Chondrocyte (in vitro differentiated cells): ENCODE results near the gene BEST4. TPM values are rescaled to one million over a fixed set of nuclear protein-coding genes. Genes with fewer than 3 reads are reported as not detected.
"Not testable (repeated sequence)": the region's sequence is repeated elsewhere in the genome, so short reads cannot be mapped to it uniquely, and the experiment has no call there.

Experiments used
- DNase-seq: peaks from one replicate; pipeline ENCODE4 v3.0.0; 2021; ENCODE audit warnings: mixed read lengths, low spot score
- H3K27ac Mint-ChIP-seq: one replicate; pipeline ENCODE4 v1.8.0; 2021; ENCODE audit warnings: mild to moderate bottlenecking, moderate library complexity, mixed read lengths; ENCODE audit not compliant: unreplicated experiment
- H3K27me3 Mint-ChIP-seq: 2 replicates; pipeline ENCODE4 v1.8.0; 2021; ENCODE audit warnings: low read depth, mixed read lengths
- H3K36me3 Mint-ChIP-seq: 2 replicates; pipeline ENCODE4 v1.8.0; 2021; ENCODE audit warnings: low read depth, mixed read lengths
- H3K4me1 Mint-ChIP-seq: 2 replicates; pipeline ENCODE4 v1.8.0; 2021; ENCODE audit warnings: low read depth, mild to moderate bottlenecking, mixed read lengths
- H3K4me3 Mint-ChIP-seq: one replicate; pipeline ENCODE4 v1.8.0; 2021; ENCODE audit warnings: mild to moderate bottlenecking, moderate library complexity, mixed read lengths; ENCODE audit not compliant: unreplicated experiment
- H3K9me3 Mint-ChIP-seq: 2 replicates; pipeline ENCODE4 v1.8.0; 2021; ENCODE audit warnings: low read depth, mixed read lengths
- CTCF ChIP-seq: fragments of 200-600 bp; sonication (generic); IDR thresholded peaks from 2 replicates; pipeline ENCODE4 v1.5.0; 2021; ENCODE audit warnings: antibody characterized with exemption, mild to moderate bottlenecking, moderate library complexity
- total RNA-seq: library from RNA; stranded (reverse); gene quantifications from 3 replicates; pipeline ENCODE4 v1.2.1, GENCODE V29; 2021

Gene BEST4
- total RNA-seq, 1 donor from 2014 or later, result 0.37 TPM

GRCh38 chr1:44817307-44817706, 29.3 kb upstream of the BEST4 start:
- no peaks in the 10 kb centered on the region for H3K27me3 Mint-ChIP-seq
- no peak overlapping the region for H3K4me3 Mint-ChIP-seq
- H3K27ac Mint-ChIP-seq, result peak overlapping the region; percentile 58
- no peaks in the 10 kb centered on the region for H3K9me3 Mint-ChIP-seq
- H3K36me3 Mint-ChIP-seq, result peaks cover 10% of the 10 kb centered on the region
- no peak for TF ChIP-seq CTCF
- peaks cover 41% of the 10 kb centered on the region for H3K4me1 Mint-ChIP-seq
- no peak for DNase-seq

GRCh38 chr1:44815926-44816325, 28.0 kb upstream of the BEST4 start:
- not testable (repeated sequence) for H3K9me3 Mint-ChIP-seq, H3K27me3 Mint-ChIP-seq, H3K27ac Mint-ChIP-seq, H3K4me3 Mint-ChIP-seq
- H3K36me3 Mint-ChIP-seq, result peaks cover 13% of the 10 kb centered on the region
- peaks cover 54% of the 10 kb centered on the region for H3K4me1 Mint-ChIP-seq
- peak; percentile 36 for DNase-seq

- H3K4me3 Mint-ChIP-seq, result no peak overlapping the region
- H3K27me3 Mint-ChIP-seq, result no peaks in the 10 kb centered on the region
- H3K36me3 Mint-ChIP-seq, result peaks cover 13% of the 10 kb centered on the region
- no peak for TF ChIP-seq CTCF
- no peaks in the 10 kb centered on the region for H3K9me3 Mint-ChIP-seq
- H3K4me1 Mint-ChIP-seq, result peaks cover 60% of the 10 kb centered on the region
- H3K27ac Mint-ChIP-seq, result peak overlapping the region; percentile 17
- DNase-seq, result peak; percentile 94
Measured at GRCh38 chr1:44812822-44813543, 25.0 kb upstream of the BEST4 start.

GRCh38 chr1:44811234-44811633, 23.3 kb upstream of the BEST4 start:
- H3K27ac Mint-ChIP-seq, result peak overlapping the region; percentile 100

GRCh38 chr1:44810762-44811105, 22.8 kb upstream of the BEST4 start:
- H3K4me3 Mint-ChIP-seq, result peak overlapping the region; percentile 36
- peaks cover 67% of the 10 kb centered on the region for H3K4me1 Mint-ChIP-seq
- H3K36me3 Mint-ChIP-seq, result peaks cover 15% of the 10 kb centered on the region

More at GRCh38 chr1:44811234-44811633, 23.3 kb upstream of the BEST4 start:
- H3K4me1 Mint-ChIP-seq, result peaks cover 67% of the 10 kb centered on the region
- H3K4me3 Mint-ChIP-seq, result peak overlapping the region; percentile 36
- H3K27me3 Mint-ChIP-seq, result no peaks in the 10 kb centered on the region
- peak; percentile 22 for DNase-seq
- H3K9me3 Mint-ChIP-seq, result no peaks in the 10 kb centered on the region
- peak; percentile 31 for TF ChIP-seq CTCF
- peaks cover 15% of the 10 kb centered on the region for H3K36me3 Mint-ChIP-seq

GRCh38 chr1:44810101-44810761, 22.3 kb upstream of the BEST4 start:
- Mint-ChIP-seq H3K27me3 (no peaks in the 10 kb centered on the region), H3K9me3 (no peaks in the 10 kb centered on the region), H3K4me1 (peaks cover 67% of the 10 kb centered on the region), H3K36me3 (peaks cover 13% of the 10 kb centered on the region), H3K4me3 (peak overlapping the region; percentile 76), H3K27ac (peak overlapping the region; percentile 100)
- no peak for TF ChIP-seq CTCF
- DNase-seq, result peak; percentile 95

More at GRCh38 chr1:44810762-44811105, 22.8 kb upstream of the BEST4 start:
- H3K9me3 Mint-ChIP-seq, H3K27me3 Mint-ChIP-seq: not testable (repeated sequence)
- peak overlapping the region; percentile 100 for H3K27ac Mint-ChIP-seq
- DNase-seq, result peak; percentile 29
